HEK293 (cell line): ENCODE results near the gene PPP2R3C.
A peak's percentile ranks its signal among the peaks of the same experiment; 100 is the strongest.

ENCODE experiments used
- CTCF ChIA-PET: fragments of 350-600 bp; formaldehyde crosslinking; extraction: SDS; loops from one replicate; lab custom pipeline; 2021; ENCODE audit warnings: antibody characterized with exemption; lab: Yijun Ruan, JAX
- POLR2A ChIA-PET: fragments of 300-600 bp; formaldehyde crosslinking; extraction: SDS; loops from one replicate; lab custom pipeline; 2020; ENCODE audit warnings: antibody characterized with exemption, inconsistent platforms; lab: Yijun Ruan, JAX
- H3K27ac ChIP-seq: fragments of 200-500 bp; sonication (Bioruptor generic); 2 replicates; pipeline ENCODE4 v1.5.1; 2014; ENCODE audit warnings: low read depth, low read length, control low read depth, inconsistent platforms; ENCODE audit errors: extremely low read depth
- H3K36me3 ChIP-seq, 2 experiments: fragments of 200-500 bp in 1 of 2; sonication (Bioruptor generic) in 1 of 2; 1 replicate in 1 of 2; 2 replicates in 1 of 2; pipeline ENCODE4 v1.5.1; 2014 to 2017; ENCODE audit warnings: inconsistent platforms in 2 of 2, low read length in 2 of 2; ENCODE audit not compliant: control insufficient read depth in 2 of 2, insufficient read depth in 1 of 2
- H3K4me1 ChIP-seq: fragments of 200-500 bp; sonication (Bioruptor generic); 2 replicates; pipeline ENCODE4 v1.5.1; 2014; ENCODE audit warnings: mild to moderate bottlenecking, low read length, inconsistent platforms; ENCODE audit not compliant: control insufficient read depth, insufficient read depth
- H3K4me3 ChIP-seq: 2 replicates; pipeline ENCODE4 v1.5.1; 2011; ENCODE audit warnings: low read depth, mild to moderate bottlenecking, control low read depth, low read length, moderate library complexity
- H3K9me3 ChIP-seq: fragments of 200-500 bp; sonication (Bioruptor generic); 2 replicates; pipeline ENCODE4 v1.5.1; 2014; ENCODE audit warnings: low read depth, low read length, inconsistent platforms; ENCODE audit not compliant: control insufficient read depth, insufficient read depth
- MZF1 ChIP-seq: fragments of 450-650 bp; formaldehyde crosslinking; IDR thresholded peaks from 2 replicates; pipeline ENCODE4 v1.5.1; 2017; ENCODE audit warnings: missing biosample characterization, missing genetic modification characterization, borderline replicate concordance
- PRDM1 ChIP-seq: fragments of 450-650 bp; formaldehyde crosslinking; IDR thresholded peaks from 2 replicates; pipeline ENCODE4; 2016; ENCODE audit warnings: missing biosample characterization, missing genetic modification characterization
- ZNF114 ChIP-seq: fragments of 450-650 bp; formaldehyde crosslinking; IDR thresholded peaks from 2 replicates; pipeline ENCODE4 v1.5.0; 2017; ENCODE audit warnings: missing biosample characterization, missing genetic modification characterization
- ZNF146 ChIP-seq: fragments of 450-650 bp; formaldehyde crosslinking; IDR thresholded peaks from 2 replicates; pipeline ENCODE4 v1.5.1; 2016; ENCODE audit warnings: missing biosample characterization, missing genetic modification characterization
- ZNF335 ChIP-seq: fragments of 450-650 bp; formaldehyde crosslinking; conservative IDR thresholded peaks from 2 replicates; pipeline ENCODE4 v1.5.1; 2016; ENCODE audit warnings: missing biosample characterization, missing genetic modification characterization
- ZNF544 ChIP-seq: fragments of 450-650 bp; formaldehyde crosslinking; IDR thresholded peaks from 2 replicates; pipeline ENCODE4 v1.5.0; 2017; ENCODE audit warnings: missing biosample characterization, missing genetic modification characterization
- ZNF677 ChIP-seq: fragments of 450-650 bp; IDR thresholded peaks from 2 replicates; pipeline ENCODE4 v1.5.0; 2018; ENCODE audit warnings: missing biosample characterization, mild to moderate bottlenecking, missing genetic modification characterization, moderate library complexity
- ZNF843 ChIP-seq: fragments of 450-650 bp; formaldehyde crosslinking; IDR thresholded peaks from 2 replicates; pipeline ENCODE4 v1.5.1; 2016; ENCODE audit warnings: missing biosample characterization, missing genetic modification characterization
- ZSCAN30 ChIP-seq: fragments of 450-650 bp; IDR thresholded peaks from 2 replicates; pipeline ENCODE4 v1.5.1; 2018; ENCODE audit warnings: missing biosample characterization, mild to moderate bottlenecking, missing genetic modification characterization, moderate library complexity
- TF ChIP-seq, protein P1 (sequence below): fragments of 450-650 bp; formaldehyde crosslinking; IDR thresholded peaks from 2 replicates; pipeline ENCODE4 v1.5.1; 2016; ENCODE audit warnings: missing biosample characterization, missing genetic modification characterization
- TF ChIP-seq, protein P2 (sequence below): fragments of 450-650 bp; formaldehyde crosslinking; IDR thresholded peaks from 2 replicates; pipeline ENCODE4 v1.5.1; 2016; ENCODE audit warnings: missing biosample characterization, missing genetic modification characterization, borderline replicate concordance
- TF ChIP-seq, protein P3 (sequence below): fragments of 450-650 bp; formaldehyde crosslinking; IDR thresholded peaks from 2 replicates; pipeline ENCODE4 v1.5.1; 2016; ENCODE audit warnings: missing biosample characterization, missing genetic modification characterization, low read depth
- TF ChIP-seq, protein P4 (sequence below): fragments of 450-650 bp; formaldehyde crosslinking; IDR thresholded peaks from 2 replicates; pipeline ENCODE4 v1.5.1; 2017; ENCODE audit warnings: missing biosample characterization, missing genetic modification characterization

Gene PPP2R3C

DNA sequence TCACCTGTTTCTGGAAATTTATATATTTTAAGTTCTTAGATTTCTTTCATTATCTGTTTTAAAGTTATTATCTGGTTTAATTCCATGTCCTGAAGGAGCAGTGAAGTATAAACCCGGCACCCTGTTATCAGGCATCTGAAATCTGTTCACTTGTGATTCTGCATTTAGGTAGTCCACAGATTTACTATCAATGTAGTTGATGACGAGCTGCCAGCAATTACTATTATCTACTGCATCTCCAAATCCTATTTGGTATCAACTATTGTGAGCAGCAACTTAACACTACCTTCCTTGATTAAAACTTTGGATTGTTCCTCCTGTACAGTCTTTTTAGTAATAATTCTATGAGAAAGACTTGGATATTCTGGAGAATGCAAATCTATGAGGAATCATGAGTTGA, 36.7 kb upstream of the PPP2R3C start (continued):
- TF ChIP-seq, protein P1, sequence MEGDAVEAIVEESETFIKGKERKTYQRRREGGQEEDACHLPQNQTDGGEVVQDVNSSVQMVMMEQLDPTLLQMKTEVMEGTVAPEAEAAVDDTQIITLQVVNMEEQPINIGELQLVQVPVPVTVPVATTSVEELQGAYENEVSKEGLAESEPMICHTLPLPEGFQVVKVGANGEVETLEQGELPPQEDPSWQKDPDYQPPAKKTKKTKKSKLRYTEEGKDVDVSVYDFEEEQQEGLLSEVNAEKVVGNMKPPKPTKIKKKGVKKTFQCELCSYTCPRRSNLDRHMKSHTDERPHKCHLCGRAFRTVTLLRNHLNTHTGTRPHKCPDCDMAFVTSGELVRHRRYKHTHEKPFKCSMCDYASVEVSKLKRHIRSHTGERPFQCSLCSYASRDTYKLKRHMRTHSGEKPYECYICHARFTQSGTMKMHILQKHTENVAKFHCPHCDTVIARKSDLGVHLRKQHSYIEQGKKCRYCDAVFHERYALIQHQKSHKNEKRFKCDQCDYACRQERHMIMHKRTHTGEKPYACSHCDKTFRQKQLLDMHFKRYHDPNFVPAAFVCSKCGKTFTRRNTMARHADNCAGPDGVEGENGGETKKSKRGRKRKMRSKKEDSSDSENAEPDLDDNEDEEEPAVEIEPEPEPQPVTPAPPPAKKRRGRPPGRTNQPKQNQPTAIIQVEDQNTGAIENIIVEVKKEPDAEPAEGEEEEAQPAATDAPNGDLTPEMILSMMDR (tag by site-specific recombination) = no peak
- no peak for TF ChIP-seq ZNF843 (tag by site-specific recombination)
- no peak for TF ChIP-seq ZSCAN30 (tag by site-specific recombination)
- TF ChIP-seq PRDM1 (tag by site-specific recombination) = no peak
- TF ChIP-seq ZNF677 = no peak
- TF ChIP-seq, protein P2, sequence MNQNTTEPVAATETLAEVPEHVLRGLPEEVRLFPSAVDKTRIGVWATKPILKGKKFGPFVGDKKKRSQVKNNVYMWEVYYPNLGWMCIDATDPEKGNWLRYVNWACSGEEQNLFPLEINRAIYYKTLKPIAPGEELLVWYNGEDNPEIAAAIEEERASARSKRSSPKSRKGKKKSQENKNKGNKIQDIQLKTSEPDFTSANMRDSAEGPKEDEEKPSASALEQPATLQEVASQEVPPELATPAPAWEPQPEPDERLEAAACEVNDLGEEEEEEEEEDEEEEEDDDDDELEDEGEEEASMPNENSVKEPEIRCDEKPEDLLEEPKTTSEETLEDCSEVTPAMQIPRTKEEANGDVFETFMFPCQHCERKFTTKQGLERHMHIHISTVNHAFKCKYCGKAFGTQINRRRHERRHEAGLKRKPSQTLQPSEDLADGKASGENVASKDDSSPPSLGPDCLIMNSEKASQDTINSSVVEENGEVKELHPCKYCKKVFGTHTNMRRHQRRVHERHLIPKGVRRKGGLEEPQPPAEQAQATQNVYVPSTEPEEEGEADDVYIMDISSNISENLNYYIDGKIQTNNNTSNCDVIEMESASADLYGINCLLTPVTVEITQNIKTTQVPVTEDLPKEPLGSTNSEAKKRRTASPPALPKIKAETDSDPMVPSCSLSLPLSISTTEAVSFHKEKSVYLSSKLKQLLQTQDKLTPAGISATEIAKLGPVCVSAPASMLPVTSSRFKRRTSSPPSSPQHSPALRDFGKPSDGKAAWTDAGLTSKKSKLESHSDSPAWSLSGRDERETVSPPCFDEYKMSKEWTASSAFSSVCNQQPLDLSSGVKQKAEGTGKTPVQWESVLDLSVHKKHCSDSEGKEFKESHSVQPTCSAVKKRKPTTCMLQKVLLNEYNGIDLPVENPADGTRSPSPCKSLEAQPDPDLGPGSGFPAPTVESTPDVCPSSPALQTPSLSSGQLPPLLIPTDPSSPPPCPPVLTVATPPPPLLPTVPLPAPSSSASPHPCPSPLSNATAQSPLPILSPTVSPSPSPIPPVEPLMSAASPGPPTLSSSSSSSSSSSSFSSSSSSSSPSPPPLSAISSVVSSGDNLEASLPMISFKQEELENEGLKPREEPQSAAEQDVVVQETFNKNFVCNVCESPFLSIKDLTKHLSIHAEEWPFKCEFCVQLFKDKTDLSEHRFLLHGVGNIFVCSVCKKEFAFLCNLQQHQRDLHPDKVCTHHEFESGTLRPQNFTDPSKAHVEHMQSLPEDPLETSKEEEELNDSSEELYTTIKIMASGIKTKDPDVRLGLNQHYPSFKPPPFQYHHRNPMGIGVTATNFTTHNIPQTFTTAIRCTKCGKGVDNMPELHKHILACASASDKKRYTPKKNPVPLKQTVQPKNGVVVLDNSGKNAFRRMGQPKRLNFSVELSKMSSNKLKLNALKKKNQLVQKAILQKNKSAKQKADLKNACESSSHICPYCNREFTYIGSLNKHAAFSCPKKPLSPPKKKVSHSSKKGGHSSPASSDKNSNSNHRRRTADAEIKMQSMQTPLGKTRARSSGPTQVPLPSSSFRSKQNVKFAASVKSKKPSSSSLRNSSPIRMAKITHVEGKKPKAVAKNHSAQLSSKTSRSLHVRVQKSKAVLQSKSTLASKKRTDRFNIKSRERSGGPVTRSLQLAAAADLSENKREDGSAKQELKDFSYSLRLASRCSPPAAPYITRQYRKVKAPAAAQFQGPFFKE = no peak
- TF ChIP-seq ZNF146 = no peak
- TF ChIP-seq ZNF114 (tag by site-specific recombination) = no peak
- TF ChIP-seq, protein P3, sequence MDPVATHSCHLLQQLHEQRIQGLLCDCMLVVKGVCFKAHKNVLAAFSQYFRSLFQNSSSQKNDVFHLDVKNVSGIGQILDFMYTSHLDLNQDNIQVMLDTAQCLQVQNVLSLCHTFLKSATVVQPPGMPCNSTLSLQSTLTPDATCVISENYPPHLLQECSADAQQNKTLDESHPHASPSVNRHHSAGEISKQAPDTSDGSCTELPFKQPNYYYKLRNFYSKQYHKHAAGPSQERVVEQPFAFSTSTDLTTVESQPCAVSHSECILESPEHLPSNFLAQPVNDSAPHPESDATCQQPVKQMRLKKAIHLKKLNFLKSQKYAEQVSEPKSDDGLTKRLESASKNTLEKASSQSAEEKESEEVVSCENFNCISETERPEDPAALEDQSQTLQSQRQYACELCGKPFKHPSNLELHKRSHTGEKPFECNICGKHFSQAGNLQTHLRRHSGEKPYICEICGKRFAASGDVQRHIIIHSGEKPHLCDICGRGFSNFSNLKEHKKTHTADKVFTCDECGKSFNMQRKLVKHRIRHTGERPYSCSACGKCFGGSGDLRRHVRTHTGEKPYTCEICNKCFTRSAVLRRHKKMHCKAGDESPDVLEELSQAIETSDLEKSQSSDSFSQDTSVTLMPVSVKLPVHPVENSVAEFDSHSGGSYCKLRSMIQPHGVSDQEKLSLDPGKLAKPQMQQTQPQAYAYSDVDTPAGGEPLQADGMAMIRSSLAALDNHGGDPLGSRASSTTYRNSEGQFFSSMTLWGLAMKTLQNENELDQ (tag by site-specific recombination) = no peak
- TF ChIP-seq, protein P4, sequence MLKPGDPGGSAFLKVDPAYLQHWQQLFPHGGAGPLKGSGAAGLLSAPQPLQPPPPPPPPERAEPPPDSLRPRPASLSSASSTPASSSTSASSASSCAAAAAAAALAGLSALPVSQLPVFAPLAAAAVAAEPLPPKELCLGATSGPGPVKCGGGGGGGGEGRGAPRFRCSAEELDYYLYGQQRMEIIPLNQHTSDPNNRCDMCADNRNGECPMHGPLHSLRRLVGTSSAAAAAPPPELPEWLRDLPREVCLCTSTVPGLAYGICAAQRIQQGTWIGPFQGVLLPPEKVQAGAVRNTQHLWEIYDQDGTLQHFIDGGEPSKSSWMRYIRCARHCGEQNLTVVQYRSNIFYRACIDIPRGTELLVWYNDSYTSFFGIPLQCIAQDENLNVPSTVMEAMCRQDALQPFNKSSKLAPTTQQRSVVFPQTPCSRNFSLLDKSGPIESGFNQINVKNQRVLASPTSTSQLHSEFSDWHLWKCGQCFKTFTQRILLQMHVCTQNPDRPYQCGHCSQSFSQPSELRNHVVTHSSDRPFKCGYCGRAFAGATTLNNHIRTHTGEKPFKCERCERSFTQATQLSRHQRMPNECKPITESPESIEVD = no peak
- TF ChIP-seq ZNF335 (tag by site-specific recombination) = no peak
- TF ChIP-seq, all 188 proteins: peak for 0

DNA sequence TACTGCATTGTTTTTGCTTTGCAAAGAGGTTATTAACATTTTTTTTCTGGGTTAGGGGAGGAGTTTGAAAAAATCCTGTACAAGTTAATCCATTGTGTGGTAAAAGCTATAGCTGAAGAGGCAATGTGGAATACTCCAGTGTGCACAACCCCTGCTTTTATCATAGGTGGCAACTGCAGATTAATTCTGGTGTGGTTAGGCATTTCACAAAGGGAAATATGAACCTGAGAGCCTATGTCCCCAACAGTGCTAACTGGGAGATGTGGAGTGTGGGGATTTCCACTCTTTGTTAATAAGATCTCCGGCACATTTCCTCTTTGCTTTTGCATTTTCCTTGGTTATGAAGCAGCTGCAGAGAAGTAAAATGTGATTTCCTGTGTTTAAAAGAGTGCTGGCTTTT, 34.2 kb upstream of the PPP2R3C start:
- Histone ChIP-seq H3K4me1 (peaks cover 12% of the 10 kb centered on the region; the same call in 1 of the 2 replicates), H3K36me3 (no peaks in the 10 kb centered on the region; a peak in 1 of 3 replicates), H3K9me3 (no peaks in the 10 kb centered on the region), H3K4me3 (no peak overlapping the region), H3K27ac (no peak overlapping the region)
- no peak for TF ChIP-seq ZNF544 (tag by site-specific recombination)
- peak; percentile 43; the same call in 1 of the 2 replicates for TF ChIP-seq MZF1
- POLR2A ChIA-PET = no interaction called here
- CTCF ChIA-PET = interaction anchor here (1.0 kb wide), 1 partner anchor 251 kb away, joined by 3 read pairs; no protein-coding TSS in a partner anchor
